NCI-H146 treated with DMSO at 0.1 percent for 48 hours (cell line): ENCODE data around the gene ABHD15.
"Not testable (repeated sequence)": the region's sequence is repeated elsewhere in the genome, so short reads cannot be mapped to it uniquely, and the experiment has no call there.

Experiments used
- DNase-seq: peaks from one replicate; lab custom pipeline; 2025; ENCODE audit not compliant: unreplicated experiment; lab: John Stamatoyannopoulos, UW

ABHD15 gene

DNA sequence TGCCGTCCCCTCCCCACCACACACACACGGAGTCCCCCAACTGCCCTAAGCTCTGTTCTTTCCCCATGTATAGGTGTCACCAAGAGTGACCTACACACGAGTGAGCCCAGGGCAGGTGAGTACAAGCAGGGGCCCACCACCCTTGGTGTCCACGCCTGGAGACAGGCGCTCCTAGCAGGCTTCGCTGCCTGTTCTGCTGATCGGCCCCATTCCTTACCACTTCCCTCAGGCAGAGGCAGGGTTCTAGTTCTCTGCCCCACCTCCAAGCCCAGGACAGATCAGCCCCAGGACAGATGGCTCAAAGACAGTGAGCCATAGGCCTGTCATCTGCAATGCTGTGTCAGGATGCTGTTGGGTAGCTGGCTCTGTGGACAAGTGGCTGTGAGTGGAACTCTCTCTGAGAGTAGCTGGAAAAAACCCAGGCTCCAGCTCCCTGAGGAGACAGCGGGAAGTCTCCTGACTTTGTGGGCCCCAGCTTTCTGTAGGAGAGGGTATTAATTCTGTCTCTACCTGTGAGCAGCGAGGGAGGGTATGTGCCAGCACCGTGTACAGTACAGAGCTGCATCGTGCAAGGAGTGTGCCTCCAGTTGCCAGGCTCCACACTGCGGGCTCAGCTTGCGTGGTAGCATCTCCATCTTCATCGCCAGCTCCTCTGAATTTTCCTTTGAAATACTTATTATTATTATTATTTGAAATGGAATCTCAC lies 2.6 kb upstream of the ABHD15 start:
- no peak for DNase-seq

DNA sequence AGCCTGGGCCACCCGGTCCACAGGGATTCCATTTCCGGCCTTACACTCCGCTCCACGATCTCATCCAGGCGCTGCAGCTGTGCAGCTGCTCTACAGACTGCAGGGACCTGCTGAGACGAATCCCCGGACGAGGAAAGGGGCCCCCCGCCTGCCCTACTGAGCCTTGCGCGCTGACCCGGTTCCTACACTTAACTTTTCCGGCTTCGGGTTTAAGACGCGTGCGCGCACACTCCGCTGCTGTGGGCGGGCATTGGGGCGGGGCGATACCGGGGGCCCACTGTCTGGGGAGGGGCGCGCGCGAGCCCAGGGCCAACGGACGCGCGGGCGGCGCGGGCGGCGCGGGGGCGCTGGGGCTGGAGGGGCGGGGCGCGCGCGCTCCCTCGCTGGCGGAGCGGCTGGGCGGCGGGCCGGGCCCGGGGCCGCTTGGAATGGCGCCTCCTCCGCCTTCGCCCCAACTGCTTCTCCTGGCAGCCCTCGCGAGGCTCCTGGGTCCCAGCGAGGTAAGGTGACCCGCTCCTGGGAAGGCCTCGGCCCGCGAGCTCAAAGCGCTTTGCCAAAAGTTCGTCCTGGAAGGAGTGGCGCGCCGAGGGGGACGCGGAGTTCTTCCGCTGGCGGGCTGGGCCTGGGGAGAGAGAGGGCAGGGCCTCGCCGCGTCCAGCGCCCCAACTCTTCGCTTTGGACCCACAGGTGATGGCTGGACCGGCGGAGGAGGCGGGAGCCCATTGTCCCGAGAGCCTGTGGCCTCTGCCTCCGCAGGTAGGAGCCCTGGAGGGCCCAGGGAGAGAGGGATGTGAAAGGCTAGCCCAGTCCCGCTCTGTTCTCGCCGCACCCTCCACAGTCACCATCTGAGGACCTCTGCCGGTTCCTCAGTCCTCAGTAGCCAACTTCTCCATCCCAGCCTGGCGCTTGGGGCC lies 1.8 kb upstream of the ABHD15 start, which contains the start of gene TP53I13:
TSS of gene TP53I13 (plus strand) at position 371 of the 914 bp plus-strand sequence. CDS start at position 429, 58 bp downstream.
- DNase-seq, result peak; percentile 46

DNA sequence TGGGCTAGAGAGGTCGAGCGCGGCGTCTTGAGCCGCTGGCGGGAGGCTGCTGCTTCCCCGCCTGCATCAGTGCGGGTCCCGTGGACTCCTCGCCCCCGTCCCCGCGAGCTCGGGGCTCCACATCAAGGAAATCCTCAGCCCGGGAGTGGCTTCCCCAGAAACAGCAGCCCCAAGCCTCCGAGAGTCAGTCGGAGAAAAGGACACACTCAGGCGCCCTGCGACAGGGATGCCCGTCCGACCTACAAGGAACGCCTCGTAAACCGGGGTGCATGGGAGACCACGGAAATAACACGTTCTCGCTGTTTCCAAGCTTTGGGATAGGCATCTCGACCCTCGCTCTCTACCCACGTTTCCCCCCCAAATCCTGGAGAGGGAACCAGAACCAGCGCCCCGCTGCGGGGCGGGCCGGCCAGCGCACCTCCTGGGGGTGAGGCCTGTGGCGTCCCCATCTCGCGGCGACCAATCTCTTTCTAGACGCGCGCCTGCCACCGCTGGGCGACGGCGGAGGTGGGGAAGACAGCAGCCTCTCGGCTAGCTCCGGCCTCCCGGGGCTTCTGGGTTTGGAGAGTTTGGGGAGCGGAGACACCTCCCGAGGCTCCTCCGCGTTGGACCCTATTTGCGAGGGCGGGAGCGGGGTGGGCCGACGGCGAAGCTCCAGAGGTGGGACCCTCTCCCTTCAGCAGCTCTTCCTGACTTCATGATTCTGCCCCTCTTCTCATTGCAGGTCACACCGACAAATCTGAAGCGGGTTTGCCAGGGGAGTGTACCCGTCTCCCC lies 905 bp upstream of the ABHD15 start:
- DNase-seq, result peak; percentile 46

DNA sequence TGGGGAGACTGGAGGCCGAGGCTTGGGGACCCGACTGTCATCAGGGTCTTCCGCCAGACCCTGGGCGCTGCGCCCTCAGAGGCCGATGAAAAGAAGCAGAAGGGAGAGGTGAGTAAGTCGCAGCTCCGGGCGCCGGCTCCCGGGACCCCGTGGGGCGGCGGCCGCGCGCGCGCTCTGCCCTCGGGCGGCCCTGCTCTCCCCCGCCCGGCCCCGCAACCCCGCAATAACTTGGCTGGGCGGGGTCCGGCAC lies 392 bp upstream of the ABHD15 start:
- DNase-seq, result no peak

DNA sequence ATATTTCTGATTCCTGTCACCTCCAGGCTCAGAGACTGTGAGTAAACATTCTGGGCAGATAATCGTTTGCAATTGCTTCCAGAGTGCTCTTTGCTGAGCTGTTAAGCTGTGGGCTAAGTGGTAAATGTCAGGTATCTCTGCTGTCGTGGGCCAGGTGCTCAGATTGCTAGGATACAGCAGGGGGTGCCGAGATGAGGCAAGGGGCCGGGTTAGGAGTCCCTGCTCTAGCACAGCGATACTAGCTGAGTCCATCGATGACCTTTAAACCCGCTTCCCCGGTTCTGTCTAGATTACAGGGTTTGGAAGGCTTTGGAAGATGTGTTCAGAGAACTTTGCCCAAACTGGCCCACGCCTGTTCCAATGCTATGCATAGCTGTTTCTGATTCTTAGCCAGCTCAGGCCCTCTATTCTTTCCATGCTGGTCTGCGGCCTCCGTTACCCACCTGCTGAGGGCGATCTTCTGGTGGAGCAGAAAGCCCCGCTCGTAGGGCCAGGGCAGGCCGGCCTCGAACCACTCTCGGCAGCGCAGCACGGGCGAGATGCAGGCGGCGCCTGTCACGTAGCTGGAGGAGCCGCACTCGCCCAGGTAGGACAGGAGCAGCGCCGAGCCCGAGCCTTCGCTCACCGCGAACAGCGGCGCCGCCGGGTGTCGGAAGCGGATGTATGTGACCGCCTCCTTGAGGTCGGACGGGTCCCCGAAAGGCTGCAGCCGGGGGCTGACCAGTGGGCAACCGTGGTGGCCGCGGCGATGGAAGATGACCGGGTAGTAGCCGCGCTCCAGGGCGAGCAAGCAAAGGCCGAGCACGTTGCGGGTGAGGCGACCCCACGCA lies 979 bp downstream of the ABHD15 start:
- peak; percentile 70 for DNase-seq

DNA sequence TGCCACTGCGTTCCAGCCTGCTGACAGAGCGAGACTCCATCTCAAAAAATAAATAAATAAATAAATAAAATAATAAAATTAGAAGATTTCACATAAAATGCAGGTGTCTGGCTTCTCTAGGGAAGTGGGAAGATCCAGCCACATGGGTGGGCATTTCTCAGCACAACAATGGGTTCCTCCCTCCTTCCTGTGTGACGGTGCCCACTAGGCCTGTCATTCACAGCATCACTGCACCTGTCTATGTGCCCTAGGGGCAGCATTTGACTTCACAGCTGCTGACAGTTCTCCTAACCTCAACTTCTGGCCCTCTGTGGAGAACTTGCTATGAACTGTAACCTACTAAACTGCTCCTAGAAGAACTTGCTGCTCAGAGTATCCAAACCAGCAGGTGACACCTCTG lies 3.0 kb downstream of the ABHD15 start:
- no peak for DNase-seq

DNA sequence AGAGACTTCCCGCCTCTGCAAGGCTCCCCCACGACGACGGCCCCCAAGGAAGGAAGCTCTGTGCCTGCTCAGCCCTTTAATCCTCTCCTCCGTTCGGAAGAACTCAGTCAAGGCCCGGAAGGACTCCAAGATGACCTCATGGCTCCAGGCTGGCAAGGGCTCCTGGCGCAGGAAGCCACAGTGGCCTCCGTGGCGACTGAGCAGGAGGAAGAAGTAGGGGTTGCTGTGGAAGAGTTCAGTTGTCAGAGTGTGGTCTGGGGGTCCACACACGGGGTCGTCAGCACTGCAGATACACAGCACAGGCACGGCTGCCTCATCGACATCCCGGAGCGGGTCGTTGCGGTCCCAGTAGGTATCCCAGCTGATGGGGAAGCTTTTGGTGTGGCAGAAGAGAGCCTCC lies 4.2 kb downstream of the ABHD15 start:
- no peak for DNase-seq

DNA sequence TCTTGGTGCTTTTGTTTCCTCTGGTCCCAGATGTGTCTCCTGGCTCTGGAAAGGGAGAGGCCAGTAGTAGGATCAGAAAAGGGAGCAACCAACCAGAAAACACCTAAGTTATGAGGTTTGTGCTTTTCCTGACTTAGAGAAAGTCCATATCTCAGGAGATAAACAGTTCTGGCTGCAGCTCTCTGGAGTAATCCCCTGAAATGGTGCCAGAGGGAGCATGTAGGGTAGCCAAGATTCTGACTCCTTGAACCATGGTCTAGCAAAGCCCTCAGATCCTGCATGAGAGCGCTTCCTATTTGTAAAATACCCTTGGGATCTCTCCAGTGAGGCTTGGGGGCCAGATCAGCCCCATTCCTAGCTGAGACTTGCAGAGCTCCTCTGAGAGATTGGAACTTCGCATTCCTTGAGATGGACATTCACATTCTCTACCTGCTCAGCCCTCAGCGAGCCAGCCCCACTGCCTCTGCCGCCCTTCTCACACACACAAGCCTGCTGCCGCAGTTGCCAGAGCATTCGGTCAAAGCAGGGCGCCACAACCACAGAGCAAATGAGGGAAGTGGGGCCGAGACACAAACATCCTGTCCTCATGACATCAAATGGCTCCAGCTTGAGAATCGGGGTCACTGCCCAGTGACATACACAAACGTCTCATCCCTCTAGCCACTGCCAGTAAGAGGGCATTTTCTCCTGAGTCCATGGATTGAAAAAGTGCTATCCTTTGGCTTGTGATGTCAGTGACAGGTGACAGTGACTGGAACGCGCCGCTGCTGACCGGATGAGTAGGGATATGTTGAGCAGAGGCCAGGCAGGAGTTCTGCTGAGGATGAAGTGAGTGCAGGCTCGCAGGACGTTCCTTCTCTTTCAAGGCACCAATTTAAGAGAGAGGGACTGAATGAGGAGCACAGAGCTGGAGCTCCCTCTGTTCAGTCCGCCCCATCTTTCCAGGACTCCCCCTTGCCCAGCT lies 5.0 kb downstream of the ABHD15 start:
- no peak for DNase-seq

DNA sequence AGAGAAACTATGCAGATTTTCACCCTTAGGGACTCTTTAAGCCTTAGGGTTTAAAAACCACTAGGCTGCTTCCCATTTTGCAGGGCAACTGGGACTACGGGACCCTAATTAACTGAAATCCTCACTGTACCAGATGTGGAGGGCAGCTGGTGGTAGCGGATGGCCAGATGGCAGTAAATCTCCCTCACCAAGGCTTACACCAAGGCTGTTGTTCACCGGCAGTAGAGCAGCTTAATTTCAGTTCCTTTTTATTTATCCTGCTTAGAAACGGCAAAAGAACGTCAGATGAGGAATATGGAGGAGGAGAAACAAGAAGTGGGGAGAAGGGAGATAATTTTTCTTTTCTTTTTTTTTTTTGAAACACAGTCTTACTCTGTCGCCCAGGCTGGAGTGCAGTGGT lies 6.5 kb downstream of the ABHD15 start:
- no peak for DNase-seq

DNA sequence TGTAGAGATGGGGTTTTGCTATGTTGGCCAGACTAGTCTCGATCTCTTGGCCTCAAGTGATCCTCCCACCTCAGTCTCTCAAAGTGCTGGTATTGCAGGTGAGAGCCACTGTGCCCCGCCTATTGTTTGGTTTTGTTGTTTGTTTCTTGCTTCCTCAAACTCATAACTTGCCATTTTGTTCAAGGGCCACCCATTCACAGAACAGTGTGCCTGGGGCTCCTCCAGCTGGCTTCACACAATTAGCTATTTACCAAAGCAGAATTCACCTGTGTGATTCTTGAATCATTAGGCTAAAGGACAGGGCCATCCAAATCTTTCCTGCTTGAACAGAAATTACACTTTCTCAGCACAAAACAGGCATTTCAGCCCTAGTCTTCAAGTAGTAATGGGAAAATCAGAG lies 7.2 kb downstream of the ABHD15 start:
- DNase-seq, result no peak

DNA sequence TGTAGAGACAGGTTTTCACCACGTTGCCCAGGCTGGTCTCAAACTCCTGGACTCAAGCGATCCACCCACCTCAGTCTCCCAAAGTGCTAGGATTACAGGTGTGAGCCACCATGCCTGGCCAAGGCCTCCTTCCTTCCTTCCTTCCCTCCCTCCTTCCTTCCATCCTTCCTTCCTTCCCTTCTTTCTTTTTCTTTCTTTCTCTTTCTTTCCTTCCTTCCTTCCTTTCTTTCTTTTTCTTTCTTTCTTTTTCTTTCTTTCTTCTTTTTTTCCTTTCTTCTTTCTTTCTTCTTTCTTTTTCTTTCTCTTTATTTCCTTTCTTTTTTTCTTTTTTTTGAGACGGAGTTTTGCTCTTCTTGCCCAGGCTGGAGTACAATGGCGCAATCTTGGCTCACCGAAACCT lies 8.7 kb downstream of the ABHD15 start:
- DNase-seq, result not testable (repeated sequence)

DNA sequence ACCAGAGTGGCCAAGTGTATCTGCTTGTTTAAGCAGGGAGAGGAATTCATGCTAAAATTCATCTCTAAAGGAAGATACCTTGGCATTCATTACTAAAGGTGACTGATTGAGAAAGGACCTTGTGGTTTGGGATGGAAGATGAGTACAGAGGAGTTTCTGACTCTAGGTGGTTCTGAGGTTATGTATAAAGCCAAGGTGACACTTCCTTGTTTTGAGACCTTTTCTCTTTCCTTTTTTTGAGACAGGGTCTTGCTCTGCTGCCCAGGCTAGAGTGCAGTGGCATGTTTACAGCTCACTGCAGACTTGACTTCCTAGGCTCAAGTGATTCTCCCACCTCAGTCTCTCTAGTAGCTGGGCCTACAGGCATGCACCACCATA lies 9.1 kb downstream of the ABHD15 start:
- no peak for DNase-seq

DNA sequence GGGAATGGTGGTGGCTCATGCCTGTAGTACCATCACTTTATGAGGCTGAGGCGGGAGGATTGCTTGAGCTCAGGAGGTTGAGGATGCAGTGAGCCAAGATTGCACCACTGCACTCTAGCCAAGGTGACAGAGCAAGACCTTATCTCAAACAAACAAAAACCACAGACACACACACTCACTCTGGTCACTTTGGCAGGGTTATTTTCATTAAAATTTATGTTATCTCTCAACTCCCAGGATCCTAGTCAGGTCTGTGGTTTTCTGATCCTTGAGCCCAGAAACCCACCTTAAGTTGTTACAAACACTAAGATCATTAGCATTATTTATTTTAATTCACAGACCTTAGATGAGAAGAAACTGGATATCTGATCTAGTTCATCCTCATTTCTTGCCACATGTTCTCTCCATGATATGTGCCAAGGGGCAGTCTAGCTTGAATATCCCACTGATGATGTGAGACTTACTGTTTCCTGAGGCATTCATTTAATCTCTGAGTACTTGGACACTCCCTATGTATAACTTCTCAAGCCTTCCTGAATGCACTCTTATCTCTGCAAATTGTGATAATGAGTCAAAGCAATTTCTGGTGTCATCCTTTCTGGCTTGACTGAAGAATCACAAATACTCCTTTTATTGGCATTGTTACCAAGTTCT lies 9.6 kb downstream of the ABHD15 start:
- DNase-seq, result no peak

DNA sequence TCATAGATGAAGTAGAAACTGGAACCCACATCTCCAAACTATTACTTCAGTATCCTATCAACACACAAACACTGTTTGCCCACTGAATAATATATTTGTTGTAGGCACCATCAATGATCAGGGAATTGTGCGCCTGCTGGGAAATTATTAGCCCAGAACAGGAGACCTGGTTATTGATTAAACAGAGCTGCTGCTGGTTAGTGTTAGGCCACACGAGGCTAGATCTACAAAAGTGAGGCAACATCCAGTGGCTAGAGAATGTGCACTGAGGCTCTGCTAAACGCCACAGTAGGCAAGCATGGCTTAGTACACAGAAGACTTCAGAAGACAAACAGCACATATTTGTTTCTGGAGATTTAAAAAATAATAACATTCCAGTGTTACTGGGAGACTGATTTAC lies 11.0 kb downstream of the ABHD15 start:
- no peak for DNase-seq

DNA sequence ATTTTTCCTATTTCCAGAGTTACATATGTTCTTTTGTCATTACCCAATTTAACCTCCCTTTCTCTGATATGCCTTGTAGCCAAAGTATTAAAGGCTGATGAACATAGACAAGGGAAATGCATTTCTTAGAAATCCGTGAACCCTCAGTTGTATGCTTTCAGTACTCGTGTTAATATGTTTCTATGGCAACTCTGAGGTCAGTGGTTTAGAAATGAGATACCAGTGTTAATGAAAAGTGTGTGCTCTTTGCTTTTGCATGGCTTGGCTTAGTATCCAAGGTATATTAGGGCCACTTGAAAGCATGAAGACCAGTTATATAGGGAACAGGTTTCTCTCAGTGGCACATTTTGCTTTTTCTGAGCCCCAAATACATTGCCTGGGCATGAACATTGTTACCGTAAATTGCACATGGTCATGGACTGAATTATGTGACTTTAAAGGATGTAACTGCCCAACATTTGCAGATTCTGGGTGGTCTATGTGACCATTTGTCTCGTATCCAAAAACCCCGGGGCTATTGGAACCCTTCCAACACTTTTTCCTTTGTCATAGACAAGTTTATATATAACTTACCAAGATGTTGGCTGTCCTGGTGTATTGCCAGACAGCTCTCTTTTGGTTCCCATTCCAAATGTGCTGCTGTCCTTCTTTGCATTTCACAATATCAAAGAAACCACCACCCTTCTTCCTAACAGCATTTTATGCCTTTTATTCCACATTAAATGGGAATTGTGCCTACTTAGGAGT lies 17.5 kb downstream of the ABHD15 start:
- no peak for DNase-seq

DNA sequence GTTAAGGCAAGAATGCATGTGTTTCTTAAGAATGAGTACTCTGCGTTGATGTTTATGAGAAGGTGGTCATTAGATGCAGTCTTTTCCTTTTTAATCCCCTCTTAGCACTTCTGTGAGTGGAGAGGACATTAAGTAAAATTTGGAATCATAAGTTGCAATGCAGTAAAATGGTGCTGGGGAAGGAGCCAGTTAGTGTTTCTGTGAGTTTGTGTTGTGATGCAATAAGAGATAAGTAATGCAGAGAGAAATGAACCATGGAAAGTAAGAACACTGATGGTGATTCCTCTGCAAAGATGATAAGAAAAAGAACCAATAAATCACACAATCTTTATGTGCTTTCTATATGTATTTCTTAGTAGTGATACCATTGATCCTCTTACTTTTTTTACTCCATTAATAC lies 20.0 kb downstream of the ABHD15 start:
- no peak for DNase-seq

DNA sequence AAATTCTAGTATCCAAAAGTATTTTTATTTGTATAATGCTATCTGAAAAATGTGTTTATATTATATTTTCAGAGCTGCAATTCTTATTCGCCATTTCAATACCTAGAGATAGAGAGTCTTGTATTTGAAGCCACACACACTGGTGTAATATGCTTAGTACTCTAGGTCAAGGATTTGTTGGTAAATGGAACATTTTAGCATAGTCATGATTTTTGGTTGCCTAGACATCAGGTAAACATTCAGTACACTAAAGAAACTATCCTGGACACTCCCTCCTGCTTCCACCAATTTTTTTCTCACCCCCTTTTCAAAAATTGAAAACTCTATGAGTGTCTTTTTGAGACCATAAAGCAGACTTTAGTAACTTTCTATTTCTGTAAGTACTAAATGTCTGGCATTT lies 20.8 kb downstream of the ABHD15 start:
- no peak for DNase-seq

DNA sequence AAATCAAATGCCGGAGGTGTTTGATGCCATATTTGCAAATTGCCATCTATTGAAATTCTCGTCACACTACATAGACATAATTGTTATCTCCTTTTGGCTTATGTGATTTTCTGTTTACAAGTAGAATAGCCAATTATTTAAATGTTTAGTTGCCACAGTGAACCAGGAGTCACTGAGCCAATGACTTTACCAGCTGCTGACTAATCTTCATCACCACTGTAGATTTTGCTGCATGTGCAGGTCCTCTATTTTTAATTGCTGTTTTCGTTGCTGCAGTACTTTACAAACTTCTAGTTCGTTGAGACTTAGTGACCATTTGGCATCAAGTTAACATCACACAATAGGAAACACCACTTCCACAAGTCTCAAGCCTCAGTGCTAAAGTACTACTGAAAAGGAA lies 22.8 kb downstream of the ABHD15 start:
- DNase-seq, result no peak

DNA sequence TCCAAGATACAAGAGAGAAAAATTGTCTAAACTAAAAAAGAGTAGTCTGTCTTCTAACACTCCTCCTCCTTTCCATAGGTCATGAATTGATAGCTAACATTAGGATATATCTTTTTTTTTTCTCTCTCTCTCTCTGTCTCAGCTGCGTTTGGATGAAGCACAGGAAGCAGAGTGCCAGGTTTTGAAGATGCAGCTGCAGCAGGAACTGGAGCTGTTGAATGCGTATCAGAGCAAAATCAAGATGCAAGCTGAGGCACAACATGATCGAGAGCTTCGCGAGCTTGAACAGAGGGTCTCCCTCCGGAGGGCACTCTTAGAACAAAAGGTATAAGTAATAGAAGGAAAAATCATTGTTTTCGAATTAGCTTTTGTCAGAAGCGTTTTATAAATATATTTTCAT lies 32.9 kb downstream of the ABHD15 start:
- no peak for DNase-seq
